Retinal pigment epithelial cell (primary cell): ENCODE data around the gene RASSF1.
A peak's percentile ranks its signal among the peaks of the same experiment; 100 is the strongest.

Source experiments
- DNase-seq: peaks from one replicate; pipeline ENCODE4 v3.0.0-alpha.2; 2010; ENCODE audit warnings: low read depth
- H3K4me3 ChIP-seq: 2 replicates; pipeline ENCODE4 v1.5.1; 2011; ENCODE audit warnings: mild to moderate bottlenecking, low read length, control low read depth, moderate library complexity
- CTCF ChIP-seq: conservative IDR thresholded peaks from 2 replicates; pipeline ENCODE4 v1.5.1; 2011; ENCODE audit warnings: low read depth, low read length, control low read depth, inconsistent platforms

Gene RASSF1

DNA sequence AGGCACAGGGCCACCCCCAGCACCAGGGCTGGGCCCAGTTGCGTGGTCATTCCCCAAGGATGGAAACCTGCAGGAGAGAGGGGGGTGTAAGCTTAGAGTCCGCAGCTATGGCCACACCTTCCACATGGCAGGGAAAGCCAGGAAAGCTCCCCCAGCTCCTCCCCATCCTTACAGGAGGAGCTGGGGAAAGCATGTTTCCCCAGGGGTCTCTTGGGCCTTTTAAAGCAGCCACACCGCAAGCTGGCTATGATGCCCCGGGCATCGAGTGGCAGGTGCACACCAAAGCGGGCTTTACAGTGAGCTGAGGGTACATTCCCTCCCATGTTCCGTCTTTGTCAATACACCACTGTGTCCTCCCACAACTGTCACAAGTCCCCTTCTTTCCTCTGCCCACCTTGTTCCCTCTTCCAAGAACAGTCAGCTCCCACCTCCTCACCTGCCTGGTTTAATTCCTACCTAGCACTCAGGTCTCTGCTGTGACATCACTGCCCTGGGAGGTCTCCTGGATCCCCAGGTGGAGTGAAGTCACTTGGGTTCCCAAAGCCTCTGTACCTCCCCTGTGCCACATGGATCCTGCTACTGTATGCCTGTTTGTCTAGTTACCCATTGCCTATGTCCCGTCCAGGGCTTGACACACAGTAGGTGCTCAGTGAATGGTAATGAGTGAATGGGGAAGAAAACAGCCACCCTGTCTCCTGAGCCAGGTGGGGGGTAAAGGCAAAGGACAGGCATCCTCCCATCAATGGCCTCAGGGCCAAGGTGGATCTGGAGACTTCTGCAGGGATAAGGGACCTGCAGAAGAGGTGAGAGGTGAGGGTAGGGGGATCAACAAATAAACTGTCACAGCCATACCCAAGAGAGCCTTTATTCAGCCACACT lies 44.8 kb downstream of the RASSF1 start:
- TF ChIP-seq CTCF, result no peak
- no peak overlapping the region for H3K4me3 ChIP-seq
- DNase-seq, result no peak

GRCh38 chr3:50294492-50295403 lies 45.9 kb downstream of the RASSF1 start:
- DNase-seq, result no peak
- H3K4me3 ChIP-seq, result no peak overlapping the region
- no peak for TF ChIP-seq CTCF

DNA sequence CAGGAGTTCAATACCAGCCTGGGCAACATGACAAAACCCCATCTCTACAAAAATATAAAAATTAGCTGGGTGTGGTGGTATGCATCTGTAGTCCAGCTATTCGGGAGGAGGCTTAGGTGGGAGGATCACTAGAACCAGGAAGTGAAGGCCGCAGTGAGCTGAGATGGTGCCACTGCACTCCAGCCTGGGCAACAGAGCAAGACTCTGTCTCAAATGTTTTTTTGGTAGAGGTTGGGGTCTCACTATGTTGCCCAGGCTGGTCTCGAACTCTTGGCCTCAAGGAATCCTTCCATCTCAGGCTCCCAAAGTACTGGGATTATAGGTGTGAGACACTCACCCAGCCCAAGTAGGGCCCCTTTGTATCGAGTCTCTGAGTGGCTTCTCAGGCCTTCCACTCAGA lies 46.5 kb downstream of the RASSF1 start:
- H3K4me3 ChIP-seq, result no peak overlapping the region

GRCh38 chr3:50293079-50293801 lies 47.4 kb downstream of the RASSF1 start:
- no peak overlapping the region for H3K4me3 ChIP-seq
- no peak for TF ChIP-seq CTCF
- no peak for DNase-seq

More for the DNA sequence above, 46.5 kb downstream of the RASSF1 start:
- no peak for DNase-seq
- no peak for TF ChIP-seq CTCF

DNA sequence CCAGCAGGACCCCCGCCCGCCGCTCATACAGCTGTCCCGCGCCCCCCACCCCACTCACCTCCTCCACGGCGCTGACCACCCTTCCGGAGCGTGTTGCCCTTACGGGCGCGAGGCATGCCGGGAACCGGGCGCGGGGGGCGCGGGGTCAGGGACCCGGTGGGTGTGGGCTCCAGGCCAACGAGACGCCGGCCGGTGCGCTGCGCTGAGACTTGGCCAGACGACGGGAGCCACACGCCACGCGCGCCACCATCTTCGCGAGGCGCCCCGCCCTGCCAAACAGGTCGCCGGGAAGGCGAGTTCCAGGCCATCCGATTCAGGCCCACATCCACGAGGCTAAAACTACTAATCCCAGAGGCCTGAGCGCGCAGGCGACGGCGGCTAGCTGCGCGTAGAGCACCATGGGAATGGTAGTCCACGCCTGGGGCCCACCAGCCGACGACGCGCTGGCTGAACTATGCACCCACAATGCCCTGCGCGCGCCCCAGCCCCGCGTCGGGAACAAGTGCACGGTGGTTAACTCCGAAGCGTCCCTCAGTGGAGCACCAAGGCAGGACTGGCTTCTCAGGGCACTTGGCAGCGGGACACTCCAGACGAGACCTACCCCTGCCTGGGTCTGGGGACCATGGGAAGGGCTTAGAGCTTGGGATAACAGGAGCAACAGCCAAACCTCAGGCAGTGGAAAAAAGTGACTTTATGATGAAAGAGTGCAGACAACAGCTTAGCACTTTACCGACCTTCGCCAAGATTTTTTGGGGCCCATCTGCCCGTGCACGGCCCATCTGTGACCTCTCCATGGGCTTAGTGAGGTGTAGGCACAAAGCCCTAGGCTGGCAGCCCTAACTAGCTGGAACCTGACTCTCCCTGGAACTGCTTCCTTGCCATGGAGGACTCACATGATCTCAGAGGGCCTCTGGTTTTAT lies 48.2 kb downstream of the RASSF1 start, which contains the start of gene IFRD2:
Gene IFRD2 (minus strand): TSS at position 271 of the 920 bp plus-strand sequence. CDS start 155 bp downstream, at position 116.
- DNase-seq, result peak; percentile 92
- peak within 1 kb of the TSS; percentile 82 for H3K4me3 ChIP-seq
- TF ChIP-seq CTCF, result no peak

- DNase-seq, result no peak
- TF ChIP-seq CTCF, result no peak
- no peak overlapping the region for H3K4me3 ChIP-seq
Measured at GRCh38 chr3:50290161-50290641, 50.4 kb downstream of the RASSF1 start.
